ENCODE measurements around the gene DNAJC30. TPM values are rescaled to one million over a fixed set of nuclear protein-coding genes. Genes with fewer than 3 reads are reported as not detected.
"Not testable (repeated sequence)": the region's sequence is repeated elsewhere in the genome, so short reads cannot be mapped to it uniquely, and the experiment has no call there.

Gene DNAJC30
- total and polyA plus RNA-seq, 11 donors: 6.8 to 21.1 (median 14.0) TPM

DNA sequence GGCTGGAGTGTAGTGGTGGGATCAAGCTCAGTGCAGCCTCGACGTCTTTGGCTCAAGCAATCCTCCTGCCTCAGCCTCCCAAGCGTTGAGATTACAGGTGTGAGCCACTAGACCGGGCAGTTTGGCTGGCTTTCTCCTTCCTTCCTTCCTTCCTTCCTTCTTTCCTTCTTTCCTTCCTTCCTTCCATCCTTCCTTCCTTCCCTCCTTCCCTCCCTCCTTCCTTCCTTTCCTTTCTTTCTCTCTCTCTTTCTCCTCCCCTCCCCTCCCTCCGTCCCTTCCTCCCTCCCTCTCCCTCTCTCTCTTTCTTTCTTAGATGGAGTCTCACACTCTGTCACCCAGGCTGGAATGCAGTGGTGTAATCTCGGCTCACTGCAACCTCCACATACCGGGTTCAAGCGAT lies 23.3 kb downstream of the DNAJC30 start:
- 55 to 60% (median 60%) methylated on average over 8 of the region's 8 CpGs for WGBS, 4 donors
- DNase-seq: no peak
- intact Hi-C loops (cut with DNase I): loop anchor here in 3 of 10 donors (5.0 to 10.0 kb wide), 2 partner anchors 55 to 67 kb away; no protein-coding TSS in a partner anchor
- peaks cover 0 to 9% (median 0%) of the 10 kb centered on the region in 12 donors for H3K9me3 ChIP-seq
- TF ChIP-seq, protein P1, sequence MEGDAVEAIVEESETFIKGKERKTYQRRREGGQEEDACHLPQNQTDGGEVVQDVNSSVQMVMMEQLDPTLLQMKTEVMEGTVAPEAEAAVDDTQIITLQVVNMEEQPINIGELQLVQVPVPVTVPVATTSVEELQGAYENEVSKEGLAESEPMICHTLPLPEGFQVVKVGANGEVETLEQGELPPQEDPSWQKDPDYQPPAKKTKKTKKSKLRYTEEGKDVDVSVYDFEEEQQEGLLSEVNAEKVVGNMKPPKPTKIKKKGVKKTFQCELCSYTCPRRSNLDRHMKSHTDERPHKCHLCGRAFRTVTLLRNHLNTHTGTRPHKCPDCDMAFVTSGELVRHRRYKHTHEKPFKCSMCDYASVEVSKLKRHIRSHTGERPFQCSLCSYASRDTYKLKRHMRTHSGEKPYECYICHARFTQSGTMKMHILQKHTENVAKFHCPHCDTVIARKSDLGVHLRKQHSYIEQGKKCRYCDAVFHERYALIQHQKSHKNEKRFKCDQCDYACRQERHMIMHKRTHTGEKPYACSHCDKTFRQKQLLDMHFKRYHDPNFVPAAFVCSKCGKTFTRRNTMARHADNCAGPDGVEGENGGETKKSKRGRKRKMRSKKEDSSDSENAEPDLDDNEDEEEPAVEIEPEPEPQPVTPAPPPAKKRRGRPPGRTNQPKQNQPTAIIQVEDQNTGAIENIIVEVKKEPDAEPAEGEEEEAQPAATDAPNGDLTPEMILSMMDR (IDR thresholded peaks at IDR 0.05): no peak
- no peak for TF ChIP-seq POLR2A (IDR thresholded peaks at IDR 0.05)
- H3K27me3 ChIP-seq: no peaks in the 10 kb centered on the region
- no peaks in the 10 kb centered on the region for H3K4me1 ChIP-seq
- ATAC-seq: no peak
- H3K4me3 ChIP-seq: no peak overlapping the region
- no peaks in the 10 kb centered on the region for H3K36me3 ChIP-seq
- no peak overlapping the region for H3K27ac ChIP-seq

DNA sequence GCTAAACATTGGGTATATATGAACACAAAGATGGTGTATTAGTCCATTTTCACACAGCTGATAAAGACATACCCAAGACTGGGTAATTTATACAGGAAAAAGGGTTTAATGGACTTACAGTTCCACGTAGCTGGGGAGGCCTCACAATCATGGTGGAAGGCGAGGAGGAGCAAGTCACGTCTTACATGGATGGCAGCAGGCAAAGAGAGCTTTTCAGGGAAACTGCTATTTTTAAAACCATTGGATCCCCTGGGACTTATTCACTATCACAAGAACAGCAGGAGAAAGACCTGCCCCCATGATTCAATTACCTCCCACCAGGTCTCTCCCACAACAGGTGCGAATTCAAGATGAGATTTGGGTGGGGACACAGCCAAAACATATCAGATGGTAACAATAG lies 27.9 kb downstream of the DNAJC30 start:
- H3K4me3 ChIP-seq; H3K9me3 ChIP-seq; intact Hi-C loops (cut with DNase I); H3K4me1 ChIP-seq; H3K36me3 ChIP-seq; ATAC-seq; DNase-seq; H3K27ac ChIP-seq: not testable (repeated sequence)
- WGBS, 4 donors: 73 to 78% (median 77%) methylated on average over 4 of the region's 4 CpGs
- H3K27me3 ChIP-seq: peaks cover 0 to 20% (median 4%) of the 10 kb centered on the region in 9 donors

DNA sequence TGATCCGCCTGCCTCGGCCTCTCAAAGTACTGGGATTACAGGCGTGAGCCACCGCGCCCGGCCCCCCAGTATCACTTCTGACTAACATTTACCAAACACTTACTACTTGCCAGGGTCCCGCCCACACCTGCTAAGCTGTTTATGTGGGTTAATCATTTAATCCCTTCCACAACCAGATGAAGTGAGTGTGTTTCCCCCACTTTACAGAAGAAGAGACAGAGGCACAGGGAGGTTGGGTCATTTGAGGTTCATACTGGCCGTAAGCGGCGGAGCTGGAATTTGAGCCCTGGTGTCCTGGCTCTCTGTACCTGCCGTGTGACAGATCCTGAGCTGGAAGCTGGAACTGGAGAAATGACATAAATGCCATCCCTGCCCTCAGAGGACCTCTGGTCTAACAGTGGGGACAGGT lies 30.7 kb downstream of the DNAJC30 start:
- Histone ChIP-seq H3K36me3 (no peaks in the 10 kb centered on the region), H3K27me3 (peaks cover 6 to 40% (median 8%) of the 10 kb centered on the region in 9 donors), H3K9me3 (no peaks in the 10 kb centered on the region), H3K27ac (no peak overlapping the region), H3K4me3 (no peak overlapping the region), H3K4me1 (peaks cover 0 to 7% (median 1%) of the 10 kb centered on the region in 12 donors)
- ATAC-seq (no peak), DNase-seq (no peak)
- no peak for TF ChIP-seq POLR2A (IDR thresholded peaks at IDR 0.05)
- TF ChIP-seq, protein P1 (IDR thresholded peaks at IDR 0.05): no peak
- 82 to 87% (median 82%) methylated on average over 11 of the region's 11 CpGs for WGBS, 4 donors
- intact Hi-C loops (cut with DNase I): no loop called here

DNA sequence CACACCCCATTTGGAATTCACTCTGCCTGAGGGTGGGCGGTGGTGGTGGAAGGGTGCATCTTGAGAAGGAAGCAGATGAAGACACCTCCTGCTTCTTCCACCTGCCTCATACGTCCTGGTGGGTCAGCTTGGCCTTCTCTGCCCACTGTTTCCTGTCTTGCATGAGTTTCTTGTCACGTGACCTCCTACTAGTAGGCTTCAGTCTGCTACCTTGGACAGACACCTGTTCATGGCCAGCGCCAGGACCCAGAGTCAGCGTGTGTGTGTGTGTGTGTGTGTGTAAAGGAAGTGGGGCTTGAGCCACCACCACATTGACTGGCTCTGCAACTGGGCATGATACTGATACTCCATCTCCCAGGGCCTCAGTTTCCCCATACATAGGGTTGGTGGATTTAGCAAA lies 32.7 kb downstream of the DNAJC30 start:
- 55 to 67% (median 63%) methylated on average over 4 to 5 of the region's 5 CpGs for WGBS, 4 donors
- Histone ChIP-seq H3K4me3 (no peak overlapping the region), H3K27ac (no peak overlapping the region), H3K36me3 (no peaks in the 10 kb centered on the region), H3K27me3 (peaks cover 11 to 52% (median 20%) of the 10 kb centered on the region in 9 donors), H3K4me1 (peaks cover 0 to 11% (median 1%) of the 10 kb centered on the region in 12 donors), H3K9me3 (no peaks in the 10 kb centered on the region)
- no peak for ATAC-seq
- TF ChIP-seq, protein P1 (IDR thresholded peaks at IDR 0.05): no peak
- no peak for TF ChIP-seq POLR2A (IDR thresholded peaks at IDR 0.05)
- no peak for DNase-seq
- intact Hi-C loops (cut with DNase I): no loop called here

DNA sequence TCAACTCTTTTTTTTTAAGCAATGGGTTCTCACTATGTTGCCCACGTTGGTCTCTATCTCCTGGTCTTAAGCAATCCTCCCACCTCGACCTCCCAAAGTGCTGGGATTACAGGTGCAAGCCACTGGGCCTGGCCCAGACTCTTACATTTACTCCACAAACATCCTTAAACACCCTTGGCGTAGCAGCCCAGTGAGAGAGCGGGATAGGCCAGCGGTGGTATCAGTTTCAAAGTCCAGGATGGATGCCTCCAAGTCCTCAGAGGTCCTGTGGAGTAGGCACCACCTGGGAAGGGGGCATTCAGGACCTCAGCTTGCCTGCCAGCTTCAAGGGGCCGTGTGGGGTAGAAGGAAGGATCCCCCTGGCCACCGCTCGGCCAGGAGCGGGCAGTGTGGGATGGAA lies 33.7 kb downstream of the DNAJC30 start:
- WGBS, 4 donors: 39 to 47% (median 41%) methylated on average over 9 of the region's 9 CpGs
- H3K4me3 ChIP-seq: no peak overlapping the region
- ATAC-seq: no peak
- H3K36me3 ChIP-seq: no peaks in the 10 kb centered on the region
- DNase-seq: no peak
- no peak overlapping the region for H3K27ac ChIP-seq
- H3K9me3 ChIP-seq: no peaks in the 10 kb centered on the region
- TF ChIP-seq, protein P1 (IDR thresholded peaks at IDR 0.05): no peak
- no peak for TF ChIP-seq POLR2A (IDR thresholded peaks at IDR 0.05)
- H3K4me1 ChIP-seq: peaks cover 0 to 11% (median 1%) of the 10 kb centered on the region in 12 donors
- H3K27me3 ChIP-seq: peaks cover 11 to 53% (median 20%) of the 10 kb centered on the region in 9 donors
- intact Hi-C loops (cut with DNase I): no loop called here
